ENCODE data around the gene DMKN.
"Not testable (repeated sequence)": the region's sequence is repeated elsewhere in the genome, so short reads cannot be mapped to it uniquely, and the experiment has no call there.

DMKN gene

DNA sequence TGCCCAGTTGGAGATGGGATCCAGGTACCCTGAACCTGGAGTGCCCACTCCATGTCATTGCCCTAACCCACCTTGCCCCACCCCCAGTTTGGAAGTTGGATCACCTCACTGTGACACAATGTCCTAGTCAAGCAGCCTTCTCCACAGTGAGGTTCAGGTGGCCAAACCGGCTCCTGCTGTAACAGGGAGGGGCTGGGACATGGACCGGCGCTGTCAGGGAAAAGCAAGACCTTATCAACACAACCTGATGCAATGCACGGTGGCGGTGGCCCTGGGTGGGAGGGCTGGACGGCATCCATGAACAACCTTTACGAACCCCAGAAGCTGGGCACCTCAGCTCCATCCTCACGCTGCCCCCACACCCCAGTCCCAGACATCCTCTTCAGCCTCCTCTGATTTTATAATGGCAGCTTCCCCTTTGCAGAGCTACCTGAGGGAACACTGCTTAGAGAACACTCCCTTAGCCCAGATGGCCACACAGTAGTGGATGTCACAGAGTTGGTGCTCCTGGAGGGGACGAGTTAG is 21.6 kb downstream of the DMKN start:
- no peak for DNase-seq

DNA sequence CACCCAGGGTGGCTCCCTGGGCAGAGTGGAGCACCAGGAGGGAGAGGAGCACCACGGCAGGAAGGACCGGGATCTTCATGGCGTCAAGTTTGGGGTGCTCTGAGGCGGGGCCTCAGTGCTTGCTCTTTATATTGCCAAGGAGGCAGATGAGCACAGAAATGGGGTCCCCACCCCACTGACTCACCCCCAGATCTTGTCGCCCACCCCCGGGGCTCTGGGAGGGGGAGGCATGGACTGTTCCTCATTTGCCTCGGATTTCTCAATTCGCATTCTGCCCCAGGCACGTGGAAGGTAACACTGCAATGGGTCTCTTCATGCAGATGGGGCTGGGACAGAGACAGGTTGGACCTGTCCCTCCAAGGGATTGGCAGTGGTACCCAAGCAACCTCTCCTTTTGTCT is 23.1 kb downstream of the DMKN start, which contains the start of gene KRTDAP:
TSS of gene KRTDAP (minus strand) at position 101 of the 400 bp plus-strand sequence. CDS start at position 79, 22 bp downstream.
- no peak for DNase-seq

DNA sequence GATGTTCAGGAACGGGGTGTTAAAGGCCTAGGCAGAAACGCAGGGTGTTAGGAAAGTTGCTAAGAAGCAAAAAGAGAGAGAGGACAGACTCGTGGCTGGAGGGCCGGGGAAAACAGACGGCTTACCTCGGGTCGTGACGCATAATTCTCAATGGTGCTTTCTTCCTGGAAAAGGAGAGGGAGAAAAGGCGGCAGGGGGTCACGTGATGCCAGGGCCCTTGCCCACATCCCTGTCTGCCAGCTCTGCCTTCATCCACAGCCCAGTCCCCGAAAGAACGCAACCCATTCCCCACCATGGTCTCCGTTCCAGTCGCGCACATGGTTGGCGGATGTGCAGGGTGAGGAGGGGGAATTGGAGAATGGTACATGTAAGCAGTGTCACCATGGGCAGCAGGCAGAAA is 24.8 kb downstream of the DMKN start:
- DNase-seq: no peak

DNA sequence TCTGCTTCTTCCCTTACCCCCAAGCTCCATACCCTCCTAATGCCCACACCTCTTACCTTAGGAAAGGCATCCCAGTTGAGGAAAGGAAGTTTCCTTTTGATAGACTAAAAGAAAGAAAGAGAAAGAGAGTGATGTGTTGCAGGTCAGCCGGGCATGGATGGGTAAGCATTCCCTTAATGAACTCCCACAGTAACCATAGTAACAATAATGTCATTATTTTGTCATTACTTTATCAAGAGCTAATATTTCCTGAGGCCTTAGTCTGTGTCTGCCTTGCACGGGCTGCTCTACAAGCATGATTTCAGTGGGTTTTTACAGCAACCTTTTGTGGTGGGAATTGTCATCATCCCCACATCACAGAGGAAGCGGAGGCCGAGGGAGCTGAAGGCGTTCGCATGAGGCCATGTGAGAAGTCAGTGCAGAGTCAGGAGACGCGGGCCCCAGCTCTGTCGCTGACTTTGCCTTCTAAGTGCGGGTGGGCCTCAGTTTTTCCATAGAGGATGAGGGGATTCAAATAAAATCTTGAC is 25.7 kb downstream of the DMKN start:
- no peak for DNase-seq

DNA sequence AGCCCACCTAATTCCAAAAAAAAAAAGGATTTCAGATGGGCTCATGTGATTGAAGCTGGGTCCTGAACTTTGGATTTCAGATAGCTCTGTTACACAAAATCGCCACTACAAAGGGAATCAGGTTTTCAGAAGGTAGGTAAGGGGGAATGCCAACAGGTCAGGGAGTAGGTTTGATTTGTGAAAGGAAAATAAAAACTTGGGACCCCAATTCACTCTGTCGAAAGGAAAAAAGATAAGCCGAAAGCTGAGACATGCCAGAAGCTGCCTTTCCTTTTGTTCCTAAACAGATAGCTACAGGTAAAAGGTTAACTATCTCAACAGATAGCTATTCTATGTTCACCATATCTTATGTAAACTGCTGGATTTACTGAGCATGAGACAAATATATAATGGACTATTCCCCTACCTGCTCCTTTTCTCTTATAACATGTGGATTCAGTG is 27.2 kb downstream of the DMKN start:
- DNase-seq: no peak

DNA sequence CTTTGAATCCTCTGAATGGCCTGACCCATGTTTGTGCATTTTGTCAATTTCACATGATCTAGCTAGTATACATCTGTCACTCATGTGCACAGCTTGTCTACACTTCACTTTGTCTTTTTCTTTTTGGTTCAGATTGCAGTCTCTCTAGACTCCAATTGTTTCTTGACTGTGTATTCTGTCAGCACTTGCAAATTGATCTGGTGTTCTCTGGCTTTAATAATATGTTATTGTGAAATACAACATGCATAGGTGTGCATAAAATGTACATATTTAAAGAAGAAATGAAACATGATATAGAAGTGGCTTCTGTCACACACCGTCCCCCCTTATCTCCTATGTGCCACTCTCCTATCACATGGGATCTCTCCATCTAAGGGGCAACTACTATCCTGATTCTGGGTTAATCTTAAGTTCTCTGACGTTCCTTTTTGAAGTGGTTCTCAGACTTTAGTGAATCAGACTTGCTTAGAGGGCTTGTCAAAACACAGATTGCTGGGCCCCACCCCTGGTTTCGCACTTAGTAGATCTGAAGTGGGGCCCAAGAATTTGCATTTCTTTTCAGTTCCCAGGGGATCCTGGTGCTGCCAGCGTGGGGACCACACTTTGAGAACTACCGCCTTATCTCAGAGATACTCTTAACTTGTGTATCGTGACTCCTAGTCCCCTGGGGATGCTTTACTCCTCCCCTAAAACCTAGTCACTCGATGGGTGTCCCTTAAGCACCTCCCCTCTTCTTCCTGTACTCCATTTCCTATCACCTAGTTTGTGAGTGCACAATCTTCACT is 29.0 kb downstream of the DMKN start:
- no peak for DNase-seq

DNA sequence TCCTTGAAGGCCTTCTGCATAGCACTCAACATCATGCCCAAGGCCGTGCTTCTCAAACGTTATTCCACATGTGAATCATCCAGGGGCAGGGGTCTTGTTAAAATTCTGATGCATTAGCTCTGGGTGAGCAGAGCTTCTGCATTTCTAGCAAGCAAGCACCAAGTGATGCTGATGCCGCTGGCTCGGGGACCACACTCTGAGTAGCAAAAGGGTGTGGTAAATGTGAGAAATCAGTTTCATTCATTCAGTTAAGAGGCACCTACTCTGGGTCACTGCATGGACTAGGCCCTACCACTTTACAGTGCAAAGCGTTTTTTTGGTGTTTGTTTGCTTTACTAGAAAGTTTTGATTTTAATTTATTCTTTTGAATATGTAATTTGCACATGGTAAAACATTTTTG is 30.4 kb downstream of the DMKN start:
- DNase-seq: no peak

DNA sequence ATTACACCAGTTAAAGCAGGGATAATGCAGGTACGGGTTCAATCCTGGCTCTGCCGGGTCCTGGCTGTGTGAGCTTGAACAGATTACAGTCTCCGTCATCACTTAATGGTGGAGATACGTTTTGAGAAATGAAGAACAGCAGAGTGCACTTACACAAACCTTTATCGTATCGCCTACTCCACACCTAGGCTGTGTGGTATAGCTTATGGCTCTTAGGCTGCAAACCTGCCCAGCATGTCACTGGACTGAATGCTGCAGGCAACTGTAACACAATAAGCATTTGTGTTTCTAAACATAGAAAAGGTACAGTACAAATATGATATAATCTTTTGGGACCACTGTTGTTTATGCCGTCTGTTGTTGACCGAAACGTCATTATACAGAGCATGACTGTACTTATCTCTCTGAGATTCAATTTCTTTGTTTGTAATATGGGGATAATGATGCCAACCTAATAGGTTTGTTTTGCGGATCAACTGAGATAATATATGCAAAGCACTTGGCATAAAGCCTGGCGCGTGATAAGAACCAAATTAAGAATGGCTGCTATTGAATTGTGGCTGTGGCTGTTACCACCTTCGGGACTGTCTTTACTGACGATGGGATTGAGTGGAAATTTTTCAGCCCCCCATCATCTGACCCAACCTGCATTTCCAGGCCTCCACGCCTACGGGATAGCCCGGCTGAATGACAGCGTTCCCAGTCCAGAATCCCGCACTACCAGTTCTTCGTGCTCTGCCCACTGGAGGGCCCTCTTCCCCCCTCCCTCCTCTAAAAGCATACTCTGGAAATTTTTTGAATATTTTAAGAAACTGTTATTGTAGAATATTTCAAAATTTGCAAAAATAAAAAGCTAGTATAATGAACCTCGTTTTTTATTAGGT is 34.4 kb downstream of the DMKN start:
- DNase-seq: no peak

DNA sequence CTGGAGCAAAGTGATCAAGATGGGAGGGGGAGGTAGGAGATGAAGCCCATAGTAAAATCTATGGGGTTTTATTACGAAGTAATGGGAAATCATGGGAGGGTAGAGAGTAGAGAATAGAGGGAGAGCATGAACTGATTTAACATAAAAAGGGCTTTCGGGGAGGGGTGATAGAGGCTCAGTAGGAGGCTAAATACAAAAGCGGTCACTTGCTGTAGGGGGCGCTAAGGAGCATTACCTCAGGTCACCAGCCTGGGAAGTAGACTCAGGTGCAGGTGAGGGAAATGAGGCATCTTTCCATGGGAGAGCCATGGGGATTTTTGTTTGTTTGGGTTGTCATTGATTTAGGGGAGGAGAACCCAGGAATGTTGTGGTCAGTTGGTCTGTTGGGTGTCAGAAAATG is 37.3 kb downstream of the DMKN start:
- no peak for DNase-seq

DNA sequence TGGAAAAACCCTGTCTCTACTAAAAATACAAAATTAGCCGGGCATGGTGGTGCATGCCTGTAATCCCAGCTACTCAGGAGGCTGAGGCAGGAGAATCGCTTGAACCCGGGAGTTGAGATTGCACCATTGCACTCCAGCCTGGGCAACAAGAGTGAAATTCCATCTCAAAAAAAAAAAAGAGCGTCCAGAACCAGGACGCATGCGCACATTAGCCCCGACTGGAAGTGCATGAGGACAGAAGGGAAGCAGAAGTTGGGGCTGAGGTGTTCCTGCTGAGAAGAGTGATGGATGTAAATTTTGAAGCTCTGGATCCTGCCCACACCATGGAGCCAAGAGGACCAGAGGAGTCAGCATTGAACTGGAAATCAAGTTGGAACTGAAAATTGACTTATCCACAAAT is 38.9 kb downstream of the DMKN start:
- not testable (repeated sequence) for DNase-seq

DNA sequence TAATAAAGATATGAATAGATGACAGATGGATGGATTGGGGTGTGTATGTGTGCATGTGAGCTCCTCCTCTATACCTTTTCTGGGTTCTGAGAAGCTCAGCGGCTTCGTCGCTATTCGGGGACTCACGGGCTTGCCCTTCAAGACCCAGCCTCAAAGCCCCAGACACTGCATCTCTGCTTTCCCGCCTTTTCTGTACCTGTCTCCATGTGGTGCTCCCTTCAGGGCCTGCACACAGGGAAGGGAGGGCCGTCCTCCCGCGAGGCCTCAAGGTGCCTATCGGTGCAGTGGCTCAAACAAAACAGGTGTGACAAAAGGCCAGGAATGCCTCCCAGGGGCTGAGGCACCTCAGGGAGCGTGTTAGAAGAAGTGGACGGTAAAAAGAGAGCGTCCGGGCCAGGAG is 39.3 kb downstream of the DMKN start:
- DNase-seq: no peak

DNA sequence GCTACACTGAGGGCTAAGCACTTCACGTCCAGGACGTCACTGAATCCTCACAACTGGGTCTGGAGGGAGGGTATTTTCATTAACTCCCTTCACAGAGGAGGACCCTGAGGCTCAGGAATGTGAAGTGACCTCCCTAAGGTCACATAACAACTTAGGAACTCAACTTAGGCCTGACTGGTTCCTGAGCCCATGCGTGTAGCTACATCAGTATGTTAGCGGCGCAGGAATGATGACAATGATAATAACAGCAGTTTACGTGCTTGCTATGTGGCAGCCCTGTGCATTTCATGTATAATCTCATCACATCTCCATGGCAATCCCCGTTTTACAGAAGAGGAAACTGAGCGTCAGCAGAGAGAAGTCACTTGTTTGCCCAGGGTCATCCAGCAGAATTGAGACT is 41.5 kb downstream of the DMKN start:
- DNase-seq: no peak

DNA sequence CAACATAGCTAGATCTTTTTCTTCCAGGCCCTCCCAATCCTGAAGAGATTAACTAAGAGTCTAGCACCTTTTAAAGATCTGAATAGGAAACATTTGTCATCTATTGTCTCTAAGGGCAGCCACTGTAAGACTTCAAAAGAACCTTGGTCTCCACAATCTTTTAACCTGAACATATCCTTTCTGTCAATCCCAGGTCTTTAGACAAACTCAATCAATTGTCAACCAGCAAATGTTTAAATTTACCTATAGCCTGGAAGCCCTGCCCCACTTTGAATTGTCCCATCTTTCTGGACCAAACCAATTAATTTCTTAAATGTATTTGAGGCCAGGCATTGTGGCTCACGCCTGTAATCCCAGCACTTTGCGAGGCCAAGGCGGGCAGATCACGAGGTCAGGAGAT is 42.4 kb downstream of the DMKN start:
- not testable (repeated sequence) for DNase-seq

DNA sequence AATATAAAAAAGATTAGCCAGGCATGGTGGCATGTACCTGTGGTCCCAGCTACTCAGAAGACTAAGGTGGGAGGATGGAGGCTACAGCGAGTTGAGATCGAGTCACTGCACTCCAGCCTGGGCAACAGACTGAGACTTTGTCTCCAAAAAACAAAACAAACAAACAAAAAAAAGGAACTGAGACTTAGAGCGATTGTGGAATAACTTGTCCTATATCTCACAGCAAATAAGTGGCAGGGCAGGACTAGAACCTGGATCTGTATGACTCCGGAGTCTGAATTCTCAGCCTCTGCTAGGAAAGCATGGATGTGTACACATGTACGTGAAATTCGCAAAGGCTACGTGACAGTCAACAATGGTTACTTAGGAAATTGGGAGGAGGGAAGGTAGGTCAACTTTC is 43.3 kb downstream of the DMKN start:
- no peak for DNase-seq

DNA sequence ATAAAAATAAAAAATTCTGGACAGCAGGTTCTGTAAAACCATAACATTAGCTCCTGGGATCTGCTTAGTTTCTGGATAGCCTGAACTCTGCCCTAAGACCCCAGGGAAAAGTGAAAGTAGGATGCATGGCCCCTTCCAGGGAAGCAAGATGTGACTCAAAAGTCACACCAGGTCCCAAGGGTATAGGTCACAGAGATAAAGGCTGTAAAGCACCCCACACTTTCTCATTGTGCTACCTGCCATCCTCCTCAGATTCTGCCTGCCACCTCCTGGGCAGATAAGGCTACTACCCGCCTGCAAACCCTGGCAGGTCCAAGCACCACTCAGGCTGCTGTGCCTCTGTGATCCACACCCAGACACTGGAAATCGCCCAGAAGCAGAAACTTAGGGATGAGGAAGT is 44.8 kb downstream of the DMKN start:
- no peak for DNase-seq

DNA sequence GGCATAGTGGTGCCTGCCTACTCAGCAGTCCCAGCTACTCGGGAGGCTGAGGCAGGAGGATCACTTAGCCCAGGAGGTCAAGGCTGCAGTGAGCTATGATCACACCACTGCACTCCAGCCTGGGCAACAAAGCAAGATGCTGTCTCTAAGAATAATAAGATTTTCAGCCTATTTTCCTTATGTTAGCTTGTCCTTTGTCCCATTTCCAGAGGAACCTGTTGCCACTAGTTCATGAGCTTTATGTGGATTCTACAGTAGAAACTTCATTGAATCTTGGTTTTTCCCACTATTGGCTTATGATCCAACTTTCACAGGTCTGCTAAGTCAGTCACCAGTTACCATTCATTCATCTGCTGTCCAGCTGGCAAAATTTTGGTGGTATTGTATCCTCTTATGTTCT is 47.2 kb downstream of the DMKN start:
- no peak for DNase-seq

DNA sequence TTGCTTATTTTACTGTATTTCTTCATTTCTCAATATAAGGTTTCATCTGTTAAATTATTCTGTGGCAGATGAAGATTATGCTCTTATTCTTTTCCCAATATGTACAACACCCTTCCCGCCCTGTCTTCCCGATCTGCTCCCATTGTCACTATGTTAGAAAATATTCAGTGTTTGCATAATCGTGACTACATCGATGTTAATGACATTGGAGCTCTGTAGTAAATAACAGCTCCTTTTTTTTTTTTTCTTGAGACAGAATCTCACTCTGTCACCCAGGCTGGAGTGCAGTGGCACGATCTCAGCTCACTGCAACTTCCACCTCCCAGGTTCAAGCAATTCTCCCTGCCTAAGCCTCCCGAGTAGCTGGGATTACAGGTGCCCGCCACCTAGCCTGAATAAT is 50.5 kb downstream of the DMKN start:
- not testable (repeated sequence) for DNase-seq

DNA sequence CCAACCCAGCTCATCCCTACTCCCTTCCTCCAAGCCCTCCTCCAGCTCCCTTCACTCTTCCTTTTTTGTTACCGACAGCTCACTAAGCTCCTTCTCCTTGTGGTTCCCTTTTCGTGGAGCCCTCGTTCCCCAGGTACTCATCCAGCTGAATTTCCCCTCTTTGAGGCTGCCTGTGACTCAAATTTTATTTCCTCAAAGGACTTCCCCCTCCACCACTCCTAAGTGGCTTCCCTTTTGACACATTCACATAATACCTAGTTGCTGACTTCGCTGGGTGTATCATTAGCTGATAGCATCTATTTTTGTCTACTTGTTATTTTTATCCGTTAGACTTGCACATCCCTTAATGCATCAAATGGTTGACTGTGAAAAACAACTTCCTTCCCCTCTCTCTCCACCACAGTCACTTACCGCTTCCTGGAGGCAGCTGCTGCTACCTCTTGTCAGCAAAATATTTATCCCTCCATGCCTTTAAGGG is 50.9 kb downstream of the DMKN start:
- no peak for DNase-seq

DNA sequence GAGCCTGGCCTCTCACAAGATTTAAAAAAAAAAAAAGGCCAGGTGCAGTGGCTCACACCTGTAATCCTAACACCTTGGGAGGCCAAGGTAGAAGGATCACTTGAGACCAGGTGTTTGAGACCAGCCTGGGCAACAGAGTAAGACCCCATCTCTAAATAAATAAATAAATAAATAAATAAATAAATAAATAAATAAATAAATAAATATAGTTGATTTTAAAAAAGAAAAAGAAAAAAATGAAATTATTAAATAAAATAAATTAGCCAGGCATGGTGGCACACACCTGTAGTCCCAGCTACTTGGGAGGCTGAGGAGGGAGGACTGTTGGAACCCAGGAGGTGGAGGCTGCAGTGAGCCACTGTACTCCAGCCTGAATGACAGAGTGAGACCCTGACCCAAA is 51.7 kb downstream of the DMKN start:
- DNase-seq: not testable (repeated sequence)

DNA sequence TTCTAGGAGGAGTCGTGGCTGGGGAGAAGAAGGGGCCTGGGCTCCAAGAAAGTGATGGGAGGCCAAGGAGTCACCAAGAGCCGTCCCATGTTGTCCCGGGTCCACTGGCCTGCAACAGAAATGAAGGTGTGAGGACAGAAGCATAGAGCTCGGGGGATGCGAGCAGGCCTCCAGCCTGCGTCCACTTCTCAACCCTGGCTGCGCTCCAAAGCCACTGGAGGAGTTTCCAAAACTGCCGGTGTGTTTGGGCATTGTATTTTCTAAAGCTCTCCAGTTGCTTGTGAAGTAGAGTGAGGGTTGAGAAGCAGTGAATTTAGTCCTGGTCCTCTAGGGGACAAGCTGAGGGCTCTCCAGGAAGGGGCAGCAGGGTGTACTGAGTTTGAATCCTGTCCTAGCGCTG is 52.4 kb downstream of the DMKN start:
- no peak for DNase-seq

DNA sequence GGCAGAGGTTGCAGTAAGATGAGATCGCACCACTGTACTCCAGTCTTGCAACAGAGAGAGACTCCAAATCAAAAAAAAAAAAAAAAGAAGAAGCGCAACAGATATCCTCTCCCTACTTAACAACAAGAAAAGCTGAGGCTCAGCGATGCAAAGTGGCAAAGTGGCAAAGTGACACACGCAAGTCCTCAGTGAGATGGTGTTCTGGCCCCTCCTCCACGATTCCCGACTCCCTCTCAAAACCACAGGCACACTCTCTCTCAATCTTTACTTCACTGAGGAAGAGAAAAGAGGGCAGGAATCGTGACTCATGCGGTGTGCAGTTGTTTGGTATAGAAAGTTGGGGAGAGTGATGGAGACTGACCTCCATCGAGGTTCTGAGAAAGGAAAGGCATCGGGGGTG is 52.8 kb downstream of the DMKN start:
- no peak for DNase-seq

DNA sequence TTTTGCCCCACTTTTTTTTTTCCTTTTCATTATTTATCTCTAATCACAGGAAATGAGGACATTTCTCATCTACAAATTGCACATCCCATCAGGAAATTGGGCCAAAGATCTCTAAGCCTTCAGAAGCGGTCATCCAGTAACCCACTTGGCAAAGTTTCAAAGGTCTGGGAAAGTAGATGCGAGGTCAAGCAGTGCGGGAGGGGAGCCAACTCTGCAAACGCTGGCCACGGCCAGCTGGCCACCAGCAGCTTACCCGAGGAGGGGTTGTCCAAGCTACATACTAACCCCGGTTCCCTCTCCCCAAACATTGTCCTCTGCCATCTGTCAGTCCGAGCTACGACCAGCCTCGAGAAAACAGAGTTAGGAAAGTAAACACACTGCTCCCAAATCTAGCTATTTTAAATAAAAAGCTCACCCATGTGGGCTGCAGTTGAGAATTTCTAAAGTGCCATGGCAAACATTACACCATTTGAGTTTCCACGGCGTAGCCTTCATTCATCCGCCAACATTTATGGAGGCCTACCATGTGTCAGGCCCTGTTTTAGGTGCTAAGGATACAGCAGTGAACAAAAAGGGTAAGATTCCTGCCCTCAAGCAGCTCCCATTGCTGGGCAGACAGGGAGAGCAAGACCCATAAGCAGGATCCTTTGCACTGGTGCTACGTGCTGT is 53.9 kb downstream of the DMKN start:
- DNase-seq: no peak
